Muscle layer of colon (tissue), 2 donors: ENCODE measurements around the gene TAF10.

Experiments used
- H3K27ac ChIP-seq: one replicate; pipeline ENCODE4 v1.7.0; 2013; ENCODE audit warnings: low read depth, mild to moderate bottlenecking, low read length, moderate library complexity
- H3K27me3 ChIP-seq, 2 donors: one replicate each; pipeline ENCODE4 v1.7.0; 2013; ENCODE audit warnings: low read length in 2 of 2, mild to moderate bottlenecking in 2 of 2; ENCODE audit not compliant: insufficient read depth in 2 of 2, control insufficient read depth in 1 of 2
- H3K36me3 ChIP-seq: one replicate; pipeline ENCODE4 v1.7.0; 2013; ENCODE audit warnings: mild to moderate bottlenecking, low read length; ENCODE audit not compliant: insufficient read depth
- H3K4me1 ChIP-seq: one replicate; pipeline ENCODE4 v1.7.0; 2013; ENCODE audit warnings: mild to moderate bottlenecking, low read length; ENCODE audit not compliant: insufficient read depth
- H3K4me3 ChIP-seq, 2 donors: one replicate each; pipeline ENCODE4 v1.7.0; 2013; ENCODE audit warnings: low read length in 2 of 2, low read depth in 1 of 2, mild to moderate bottlenecking in 1 of 2, moderate library complexity in 1 of 2
- H3K9ac ChIP-seq: one replicate; pipeline ENCODE4 v1.7.0; 2013; ENCODE audit warnings: low read length
- H3K9me3 ChIP-seq: one replicate; pipeline ENCODE4 v1.7.0; 2013; ENCODE audit warnings: mild to moderate bottlenecking, low read length
- donor health status: abdominal sarcoma.
- donor health status: Adenocarcinoma of cecum.

The TAF10 gene

DNA sequence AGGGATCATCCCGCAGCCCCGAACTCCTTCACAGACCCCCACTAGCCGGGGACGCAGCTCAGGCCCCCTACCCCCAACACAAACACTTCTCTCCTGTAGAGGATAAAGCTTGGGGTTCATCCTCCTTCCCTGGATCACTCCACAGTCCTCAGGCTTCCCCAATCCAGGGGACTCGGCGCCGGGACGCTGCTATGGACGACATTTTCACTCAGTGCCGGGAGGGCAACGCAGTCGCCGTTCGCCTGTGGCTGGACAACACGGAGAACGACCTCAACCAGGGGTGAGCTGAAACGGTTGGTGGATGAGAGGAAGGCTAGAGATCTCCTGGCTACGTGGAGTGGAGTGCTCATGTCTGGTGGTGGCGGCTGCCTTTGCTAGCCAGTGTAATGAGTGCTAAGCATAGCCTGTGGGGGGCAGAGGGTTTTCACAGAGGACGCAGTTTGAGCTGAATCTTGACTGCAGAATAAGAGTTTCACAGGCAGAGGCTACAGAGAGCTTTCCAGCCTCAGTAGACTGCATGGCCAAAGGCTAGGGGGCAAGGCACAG lies 7.9 kb downstream of the TAF10 start:
- H3K9me3 ChIP-seq, result no peaks in the 10 kb centered on the region
- peak overlapping the region; percentile 80 to 100 for H3K4me3 ChIP-seq
- peaks cover 54% of the 10 kb centered on the region for H3K36me3 ChIP-seq
- peak overlapping the region; percentile 94 for H3K27ac ChIP-seq
- H3K27me3 ChIP-seq, result no peaks in the 10 kb centered on the region
- H3K4me1 ChIP-seq, result peaks cover 71% of the 10 kb centered on the region
- H3K9ac ChIP-seq, result peak overlapping the region; percentile 100

DNA sequence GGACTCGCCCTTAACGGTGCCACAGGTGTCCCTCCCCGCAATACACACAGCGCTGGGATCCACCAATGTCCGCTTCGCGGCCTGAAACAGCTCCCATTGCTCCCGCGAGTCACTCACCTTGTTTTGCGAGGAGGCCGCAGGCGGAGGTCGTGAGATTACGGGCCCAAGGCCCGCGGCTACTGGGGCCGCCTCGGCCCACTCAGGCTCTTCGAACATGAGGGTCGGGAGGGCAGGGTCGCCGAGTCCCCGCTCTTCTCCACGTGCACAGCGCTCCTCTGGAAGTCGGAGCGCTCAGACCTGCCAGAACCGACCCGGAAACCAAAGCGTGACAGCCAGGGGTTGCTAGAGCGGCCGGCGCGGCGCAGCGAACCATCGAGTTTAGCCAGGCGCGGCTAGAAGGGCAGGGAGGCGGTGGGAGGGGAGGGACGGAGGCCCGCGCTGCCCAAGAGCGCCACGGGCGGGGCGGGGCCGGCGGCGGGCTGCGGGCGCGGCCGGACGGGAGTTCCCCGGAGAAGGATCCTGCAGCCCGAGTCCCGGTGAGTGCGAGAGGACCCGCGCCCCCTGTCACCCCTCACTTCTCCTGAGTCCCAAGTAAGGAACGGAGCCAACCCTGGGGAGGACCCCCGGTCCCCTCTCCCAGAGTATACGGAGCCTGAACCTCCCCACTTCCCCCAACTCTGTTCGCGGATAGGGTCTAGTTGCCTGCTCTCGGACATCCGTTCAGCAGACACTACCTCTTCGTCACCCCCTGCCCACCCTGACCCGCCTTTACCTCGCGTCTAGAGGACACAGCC lies 8.5 kb downstream of the TAF10 start, which contains the start of the genes ILK and RRP8:
Gene ILK (plus strand): TSS at position 488 of the 794 bp plus-strand sequence. CDS start 498 bp downstream, outside the sequence.
Gene RRP8 (minus strand): TSS at position 330 of the 794 bp plus-strand sequence. CDS start 114 bp downstream, at position 216.
- H3K9me3 ChIP-seq, result no peaks in the 10 kb centered on the region
- peak within 1 kb of the TSS; percentile 94 for H3K27ac ChIP-seq
- peaks cover 71% of the 10 kb centered on the region for H3K4me1 ChIP-seq
- H3K27me3 ChIP-seq, result no peaks in the 10 kb centered on the region
- H3K9ac ChIP-seq, result peak within 1 kb of the TSS; percentile 100
- H3K36me3 ChIP-seq, result peaks cover 54% of the 10 kb centered on the region
- H3K4me3 ChIP-seq, result peak within 1 kb of the TSS; percentile 80 to 100

- peak overlapping the region; percentile 63 to 100 for H3K4me3 ChIP-seq
- H3K27me3 ChIP-seq, result no peaks in the 10 kb centered on the region
- H3K27ac ChIP-seq, result peak overlapping the region; percentile 94
- H3K9me3 ChIP-seq, result no peaks in the 10 kb centered on the region
- peaks cover 71% of the 10 kb centered on the region for H3K4me1 ChIP-seq
- peaks cover 47% of the 10 kb centered on the region for H3K36me3 ChIP-seq
- peak overlapping the region; percentile 100 for H3K9ac ChIP-seq
Measured at GRCh38 chr11:6602096-6602940, 9.7 kb downstream of the TAF10 start.

DNA sequence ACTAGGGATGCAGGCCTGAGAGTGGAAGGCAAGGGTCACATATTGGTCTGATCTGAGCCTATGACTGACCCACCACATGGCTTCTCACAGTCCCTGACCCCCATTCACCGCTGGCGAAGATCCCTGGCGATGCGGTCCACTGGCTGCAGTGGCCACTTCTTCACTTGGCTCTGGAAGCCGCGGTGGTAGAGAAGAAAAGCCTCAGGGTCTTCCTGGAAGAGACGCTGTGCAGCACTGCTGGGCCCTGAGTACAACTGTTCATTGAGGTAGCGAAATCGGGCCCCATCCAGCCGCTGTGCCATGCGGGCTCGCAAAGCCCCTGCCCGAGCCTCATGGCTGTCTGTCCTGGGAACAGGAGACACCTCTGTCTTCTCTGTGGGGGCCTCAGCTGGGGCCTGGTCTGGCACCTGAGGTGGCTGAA lies 11.0 kb downstream of the TAF10 start:
- Histone ChIP-seq H3K4me1 (peaks cover 74% of the 10 kb centered on the region), H3K27ac (peak overlapping the region; percentile 6)

GRCh38 chr11:6599881-6600390 lies 12.1 kb downstream of the TAF10 start:
- Histone ChIP-seq H3K27ac (peak overlapping the region; percentile 29), H3K4me3 (no peak overlapping the region), H3K9ac (no peak overlapping the region), H3K36me3 (peaks cover 40% of the 10 kb centered on the region), H3K4me1 (peaks cover 76% of the 10 kb centered on the region), H3K27me3 (no peaks in the 10 kb centered on the region), H3K9me3 (no peaks in the 10 kb centered on the region)

More for the DNA sequence above, 11.0 kb downstream of the TAF10 start:
- H3K9me3 ChIP-seq, result no peaks in the 10 kb centered on the region
- H3K27me3 ChIP-seq, result no peaks in the 10 kb centered on the region
- H3K4me3 ChIP-seq, result peak overlapping the region in 1 of 2 donors; percentile 9
- no peak overlapping the region for H3K9ac ChIP-seq
- H3K36me3 ChIP-seq, result peaks cover 46% of the 10 kb centered on the region

GRCh38 chr11:6599449-6599848 lies 12.6 kb downstream of the TAF10 start:
- H3K36me3 ChIP-seq, result peaks cover 43% of the 10 kb centered on the region
- peak overlapping the region; percentile 31 for H3K27ac ChIP-seq
- no peaks in the 10 kb centered on the region for H3K9me3 ChIP-seq
- H3K4me3 ChIP-seq, result no peak overlapping the region
- H3K9ac ChIP-seq, result no peak overlapping the region
- H3K4me1 ChIP-seq, result peaks cover 79% of the 10 kb centered on the region
- H3K27me3 ChIP-seq, result no peaks in the 10 kb centered on the region

DNA sequence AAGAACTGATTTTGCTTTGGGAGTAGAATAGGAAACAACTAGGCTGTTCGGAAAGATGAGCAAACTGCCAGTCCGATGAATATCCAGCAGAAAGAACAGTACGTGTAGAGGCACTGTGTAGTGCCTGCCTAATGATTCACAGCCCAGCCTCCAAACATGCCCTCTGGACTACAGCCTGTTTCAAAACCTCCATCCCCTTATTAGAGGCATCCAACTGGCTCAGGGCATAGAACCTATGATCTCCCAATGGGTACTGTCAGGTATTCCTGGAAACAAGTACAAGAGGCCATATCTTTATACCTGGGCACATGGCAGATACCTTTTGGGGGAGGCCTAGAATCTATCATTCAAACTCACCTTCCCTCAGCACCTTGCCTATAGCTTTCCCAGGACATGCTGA lies 13.5 kb downstream of the TAF10 start:
- H3K36me3 ChIP-seq, result peaks cover 51% of the 10 kb centered on the region
- H3K27me3 ChIP-seq, result no peaks in the 10 kb centered on the region
- peak overlapping the region; percentile 31 for H3K27ac ChIP-seq

DNA sequence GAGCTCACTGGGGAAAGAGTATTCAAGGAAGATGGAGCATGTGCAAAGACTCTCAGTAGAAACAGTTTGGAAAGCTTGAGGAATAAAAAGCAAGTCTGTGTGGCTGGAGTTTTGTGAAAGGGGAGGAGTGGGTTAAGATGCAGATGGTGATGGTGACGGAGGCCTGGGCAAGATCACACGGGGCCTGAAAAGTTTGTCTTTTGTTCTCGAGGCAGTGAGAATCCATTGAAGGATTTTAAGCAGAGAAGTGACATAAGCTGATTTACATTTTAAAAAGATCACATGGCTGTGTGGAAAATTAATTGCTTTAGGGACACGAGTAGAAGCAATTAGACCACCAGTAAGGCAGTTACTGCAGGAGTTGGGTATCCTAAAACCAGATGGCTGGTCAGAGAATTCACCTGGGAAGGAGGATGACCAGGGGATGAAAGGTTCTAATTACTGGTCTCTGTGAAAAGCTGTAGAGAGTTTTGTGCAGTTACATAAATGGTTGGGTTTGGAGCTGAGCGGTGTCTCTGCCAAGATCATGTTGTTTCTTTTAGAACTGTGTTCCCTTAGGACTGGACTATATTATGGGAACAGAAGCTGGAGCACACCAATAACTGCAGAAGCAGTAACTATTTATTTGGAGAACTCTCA lies 15.7 kb downstream of the TAF10 start:
- Histone ChIP-seq H3K9ac (peak overlapping the region; percentile 12), H3K36me3 (peaks cover 56% of the 10 kb centered on the region), H3K27me3 (no peaks in the 10 kb centered on the region), H3K4me1 (peaks cover 83% of the 10 kb centered on the region), H3K4me3 (no peak overlapping the region), H3K27ac (peak overlapping the region; percentile 80), H3K9me3 (no peaks in the 10 kb centered on the region)

More for the DNA sequence above, 13.5 kb downstream of the TAF10 start:
- no peak overlapping the region for H3K4me3 ChIP-seq
- H3K4me1 ChIP-seq, result peaks cover 86% of the 10 kb centered on the region
- no peaks in the 10 kb centered on the region for H3K9me3 ChIP-seq
- H3K9ac ChIP-seq, result no peak overlapping the region

DNA sequence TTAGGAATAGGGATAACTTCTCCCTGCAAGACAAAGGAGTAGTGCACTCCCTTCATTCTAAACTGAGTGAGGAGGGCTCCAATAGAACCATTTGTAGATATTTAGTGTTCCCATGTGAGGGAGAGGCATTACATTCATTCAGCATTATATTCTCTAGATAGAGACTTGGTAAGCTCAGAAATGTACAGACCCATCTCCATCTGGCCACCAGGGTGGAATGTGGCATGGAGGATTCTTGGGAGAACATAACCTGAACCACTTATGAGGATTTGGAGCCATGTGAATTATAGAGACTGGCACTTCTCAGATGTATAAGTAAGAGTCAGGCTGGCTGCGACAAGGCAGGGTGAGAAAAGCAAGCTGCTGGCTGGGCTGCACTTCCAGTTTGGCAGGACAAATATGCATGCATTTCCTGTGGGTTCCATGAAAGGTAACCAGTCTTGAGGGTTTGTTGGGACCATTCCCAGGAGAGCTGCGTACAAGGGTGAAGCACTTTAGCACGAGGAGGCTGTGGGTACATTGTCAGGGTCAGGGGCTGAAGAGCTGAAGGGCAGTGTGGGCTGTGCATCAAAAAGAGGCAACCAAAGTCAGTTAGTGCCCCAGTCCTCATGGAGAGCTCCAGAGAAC lies 17.8 kb downstream of the TAF10 start:
- H3K4me1 ChIP-seq, result peaks cover 65% of the 10 kb centered on the region
- H3K36me3 ChIP-seq, result peaks cover 35% of the 10 kb centered on the region
- H3K9me3 ChIP-seq, result no peaks in the 10 kb centered on the region
- peak overlapping the region; percentile 56 for H3K27ac ChIP-seq
- no peak overlapping the region for H3K4me3 ChIP-seq
- H3K9ac ChIP-seq, result no peak overlapping the region
- H3K27me3 ChIP-seq, result no peaks in the 10 kb centered on the region

GRCh38 chr11:6588018-6588417 lies 24.0 kb downstream of the TAF10 start:
- no peak overlapping the region for H3K4me3 ChIP-seq

More at GRCh38 chr11:6588018-6588417, 24.0 kb downstream of the TAF10 start:
- peak overlapping the region; percentile 13 for H3K9ac ChIP-seq
- peaks cover 11% of the 10 kb centered on the region for H3K36me3 ChIP-seq
- no peaks in the 10 kb centered on the region for H3K9me3 ChIP-seq
- H3K27me3 ChIP-seq, result no peaks in the 10 kb centered on the region
- peak overlapping the region; percentile 74 for H3K27ac ChIP-seq
- H3K4me1 ChIP-seq, result peaks cover 32% of the 10 kb centered on the region
